Measurements from ENCODE around the gene AIFM3.

GRCh38 chr22:20930004-20930403 lies 37.1 kb upstream of the AIFM3 start:
- TF ChIP-seq CTCF (IDR thresholded peaks at IDR 0.05) (no peak), POLR2AphosphoS5 (IDR thresholded peaks at IDR 0.05) (no peak)
